Measurements from ENCODE around the gene CDO1. TPM values are rescaled to one million over a fixed set of nuclear protein-coding genes. Genes with fewer than 3 reads are reported as not detected.
A peak's percentile ranks its signal among the peaks of the same experiment; 100 is the strongest.

CDO1 gene
- total and polyA plus RNA-seq, 2 of the 8 experiments (the other 6 are each of a cell fraction or from before 2014, with no cell fraction given) = 26.1 to 29.5 TPM

DNA sequence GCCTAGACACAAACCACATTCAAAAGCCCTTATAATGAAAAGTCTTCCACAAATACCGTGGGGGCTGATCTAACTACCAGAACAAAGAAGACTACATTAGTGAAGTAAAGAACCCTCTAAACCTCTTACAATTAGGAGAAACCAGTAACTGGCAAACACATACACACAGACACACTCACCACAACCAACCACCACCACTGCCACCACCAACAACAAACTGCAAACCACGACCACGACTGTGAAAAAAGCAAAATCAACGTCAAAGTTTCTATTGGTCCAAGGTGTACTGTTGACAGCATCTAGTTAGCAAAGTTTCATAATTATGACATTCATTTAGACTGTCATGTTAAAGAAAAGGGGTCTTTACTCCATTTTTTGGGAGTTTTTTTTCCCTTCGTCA lies 2.7 kb downstream of the CDO1 start:
- no peak overlapping the region for H2BK12ac ChIP-seq (ENCODE audit: low read depth, low read length)
- no peak for FAIRE-seq
- peaks cover 0 to 3% of the 10 kb centered on the region in 2 experiments; a peak in 1 of 4 replicates for H3K79me2 ChIP-seq (ENCODE audit: control insufficient read depth in 1 of 2, insufficient read depth in 2 of 2, low read length in 2 of 2)
- peaks cover 0 to 12% (median 1%) of the 10 kb centered on the region in 4 experiments; a peak in 4 of 8 replicates for H3K36me3 ChIP-seq (ENCODE audit: control insufficient read depth in 2 of 4, insufficient read depth in 4 of 4, low read length in 3 of 4)
- H3K9ac ChIP-seq (replicated peaks in 1 of 4; ENCODE audit: extremely low read depth in 1 of 4, low read depth in 3 of 4, low read length in 3 of 4) = no peak overlapping the region
- H3K18ac ChIP-seq (ENCODE audit: extremely low read depth, low read length) = no peak overlapping the region
- POLR2A ChIA-PET (ENCODE audit: partially characterized antibody) = no interaction called here
- H3K23me2 ChIP-seq (ENCODE audit: low read depth, low read length) = peaks cover 11% of the 10 kb centered on the region
- H3K27me3 ChIP-seq (replicated peaks in 1 of 4; ENCODE audit: control insufficient read depth in 3 of 4, extremely low read depth in 1 of 4, insufficient read depth in 3 of 4, low read length in 3 of 4) = peaks cover 0 to 22% (median 12%) of the 10 kb centered on the region in 4 experiments; a peak in 6 of 7 replicates
- TF ChIP-seq POU5F1 (IDR thresholded peaks at IDR 0.05; ENCODE audit: low read depth, low read length) (no peak), POLR2AphosphoS5 (IDR thresholded peaks at IDR 0.05; ENCODE audit: low read depth, low read length) (no peak), JUND (IDR thresholded peaks at IDR 0.05; ENCODE audit: low read length) (no peak), EZH2 (IDR thresholded peaks at IDR 0.05; ENCODE audit: low read depth, low read length, severe bottlenecking) (no peak), PHF8 (conservative IDR thresholded peaks at IDR 0.05; ENCODE audit: low read depth, low read length) (no peak), RNF2 (IDR thresholded peaks at IDR 0.05; ENCODE audit: borderline replicate concordance, low read depth, low read length, missing control alignments, poor library complexity, severe bottlenecking) (no peak), SIN3A (conservative IDR thresholded peaks at IDR 0.05 in 1 of 2, IDR thresholded peaks at IDR 0.05 in 1 of 2; ENCODE audit: low read depth in 1 of 2, low read length in 2 of 2) (no peak), FOSL1 (IDR thresholded peaks at IDR 0.05; ENCODE audit: insufficient read depth, low read depth, low read length) (no peak), NRF1 (IDR thresholded peaks at IDR 0.05; ENCODE audit: low read depth, low read length) (no peak), SAP30 (IDR thresholded peaks at IDR 0.05; ENCODE audit: insufficient read depth, insufficient replicate concordance, low read length) (no peak)
- H4K91ac ChIP-seq (replicated peaks; ENCODE audit: insufficient read length, low read length) = no peak overlapping the region
- no peak overlapping the region for H4K8ac ChIP-seq (ENCODE audit: extremely low read depth, insufficient read depth, low read length)
- no peak overlapping the region for H3K23ac ChIP-seq (ENCODE audit: insufficient read length)
- no peak overlapping the region for H2AFZ ChIP-seq (ENCODE audit: low read length)
- H3K9me3 ChIP-seq (ENCODE audit: insufficient read depth in 2 of 2, low read depth in 1 of 2, low read length in 1 of 2) = no peaks in the 10 kb centered on the region
- H3K79me1 ChIP-seq (ENCODE audit: low read depth, low read length) = no peaks in the 10 kb centered on the region; the same call in 1 of the 2 replicates
- no peak overlapping the region for H2BK5ac ChIP-seq (ENCODE audit: low read depth, low read length)
- H4K20me1 ChIP-seq (replicated peaks in 1 of 2; ENCODE audit: control insufficient read depth in 1 of 2, insufficient read depth in 2 of 2, low read length in 2 of 2) = peaks cover 0 to 3% of the 10 kb centered on the region in 2 experiments
- no peak overlapping the region for H2AK5ac ChIP-seq (ENCODE audit: low read depth, low read length)
- no peak overlapping the region for H3K27ac ChIP-seq (ENCODE audit: low read depth, low read length)
- CTCF ChIA-PET (ENCODE audit: partially characterized antibody) = interaction anchor here (0.7 to 4.0 kb wide), 3 partner anchors 16 to 41 kb away, joined by 3 to 14 read pairs (median 4); no protein-coding TSS in a partner anchor
- peak overlapping the region in 1 of 2 experiments; percentile 78; a peak in 1 of 4 replicates for H3K4me2 ChIP-seq (ENCODE audit: insufficient read depth in 1 of 2, low read depth in 2 of 2, low read length in 2 of 2)
- H2BK120ac ChIP-seq (replicated peaks; ENCODE audit: low read depth, low read length) = no peak overlapping the region
- H3K4me1 ChIP-seq (replicated peaks in 1 of 4; ENCODE audit: control insufficient read depth in 3 of 4, insufficient read depth in 4 of 4, low read length in 3 of 4) = peaks cover 0 to 3% (median 1%) of the 10 kb centered on the region in 4 experiments; a peak in 4 of 7 replicates
- no peak overlapping the region for H2BK15ac ChIP-seq (ENCODE audit: low read length)
- no peak overlapping the region for H3K4ac ChIP-seq (replicated peaks; ENCODE audit: insufficient read length, low read depth, low read length)
- no peak overlapping the region for H3K56ac ChIP-seq (replicated peaks; ENCODE audit: insufficient read length, low read depth, low read length)
- DNase-seq (ENCODE audit: low read depth in 1 of 2, low spot score in 2 of 2) = no peak
- H4K5ac ChIP-seq (ENCODE audit: insufficient read length, low read depth, low read length) = no peak overlapping the region
- H3K4me3 ChIP-seq (ENCODE audit: extremely low read depth in 1 of 4, insufficient read depth in 2 of 4, low read depth in 3 of 4, low read length in 4 of 4) = no peak overlapping the region; a peak in 1 of 8 replicates
- 94% methylated on average over 5 of the region's 5 CpGs; no CpG with 5 or more reads in 1 of the 2 experiments for WGBS, 2 experiments (ENCODE audit: extremely low coverage in 1 of 2, insufficient coverage in 1 of 2, insufficient read length in 1 of 2, insufficient replicate concordance in 2 of 2, low coverage in 1 of 2, low lambda C conversion rate in 2 of 2, missing lambda C conversion rate in 1 of 2)
- H2BK20ac ChIP-seq (ENCODE audit: low read length) = no peak overlapping the region
- no peak overlapping the region for H3K14ac ChIP-seq (ENCODE audit: insufficient read length)
